Measurements from ENCODE around the gene ZNF200. TPM values are rescaled to one million over a fixed set of nuclear protein-coding genes. Genes with fewer than 3 reads are reported as not detected.

Gene ZNF200
- 10 to 100 TPM in 1 of 2 donors, 1 to 10 TPM in 1; 1.2 to 11.1 TPM for total RNA-seq

GRCh38 chr16:3234857-3235561, at the start of gene ZNF200:
TSS of gene ZNF200 (minus strand) at chr16:3235158. CDS start at chr16:3233755, 1,403 bp downstream.
- peaks cover 29% of the 10 kb centered on the region for H3K36me3 ChIP-seq
- peak within 1 kb of the TSS; percentile 93 for H3K4me3 ChIP-seq
- DNase-seq (ENCODE audit: low spot score) (peak; percentile 82), ATAC-seq (ENCODE audit: insufficient number of reproducible peaks, low FRiP score, low read depth) (peak; percentile 83)
- peak within 1 kb of the TSS; percentile 97 for H3K27ac ChIP-seq
- peaks cover 6 to 15% of the 10 kb centered on the region in 2 donors for H3K4me1 ChIP-seq (ENCODE audit: control insufficient read depth in 1 of 2, low read depth in 2 of 2)
- H3K9me3 ChIP-seq: no peaks in the 10 kb centered on the region
- H3K27me3 ChIP-seq (replicated peaks; ENCODE audit: insufficient read depth): no peaks in the 10 kb centered on the region
- no peak for TF ChIP-seq CTCF (IDR thresholded peaks at IDR 0.05)

- Histone ChIP-seq H3K27me3 (replicated peaks; ENCODE audit: insufficient read depth) (no peaks in the 10 kb centered on the region), H3K36me3 (peaks cover 20% of the 10 kb centered on the region), H3K4me3 (peak overlapping the region; percentile 84), H3K9me3 (peaks cover 12% of the 10 kb centered on the region), H3K27ac (peak overlapping the region; percentile 97 to 99), H3K4me1 (ENCODE audit: control insufficient read depth in 1 of 2, low read depth in 2 of 2) (peaks cover 14 to 28% of the 10 kb centered on the region in 2 donors)
- ATAC-seq (ENCODE audit: insufficient number of reproducible peaks, low FRiP score, low read depth) (no peak), DNase-seq (ENCODE audit: low spot score) (no peak)
- no peak for TF ChIP-seq CTCF (IDR thresholded peaks at IDR 0.05)
These were observed 48.8 kb upstream of the ZNF200 start for GRCh38 chr16:3283543-3284447.

GRCh38 chr16:3282730-3283542, 48.0 kb upstream of the ZNF200 start, which contains the start of gene ZNF263:
TSS of gene ZNF263 (plus strand) at chr16:3283491. CDS start at chr16:3283819, 328 bp downstream.
- DNase-seq (ENCODE audit: low spot score) (peak; percentile 91), ATAC-seq (ENCODE audit: insufficient number of reproducible peaks, low FRiP score, low read depth) (peak; percentile 100)
- H3K36me3 ChIP-seq: peaks cover 12% of the 10 kb centered on the region
- no peaks in the 10 kb centered on the region for H3K27me3 ChIP-seq (replicated peaks; ENCODE audit: insufficient read depth)
- TF ChIP-seq CTCF (IDR thresholded peaks at IDR 0.05): no peak
- peaks cover 3% of the 10 kb centered on the region for H3K9me3 ChIP-seq
- peaks cover 14 to 28% of the 10 kb centered on the region in 2 donors for H3K4me1 ChIP-seq (ENCODE audit: control insufficient read depth in 1 of 2, low read depth in 2 of 2)
- peak within 1 kb of the TSS; percentile 84 for H3K4me3 ChIP-seq
- H3K27ac ChIP-seq: peak within 1 kb of the TSS; percentile 97 to 99

- DNase-seq (ENCODE audit: low spot score): no peak
- H3K27me3 ChIP-seq (replicated peaks; ENCODE audit: insufficient read depth): no peaks in the 10 kb centered on the region
- H3K4me1 ChIP-seq (ENCODE audit: control insufficient read depth in 1 of 2, low read depth in 2 of 2): peaks cover 14 to 28% of the 10 kb centered on the region in 2 donors
- peak; percentile 10 for ATAC-seq (ENCODE audit: insufficient number of reproducible peaks, low FRiP score, low read depth)
- H3K4me3 ChIP-seq: peak overlapping the region; percentile 84
- peak overlapping the region; percentile 97 to 99 for H3K27ac ChIP-seq
- H3K36me3 ChIP-seq: peaks cover 12% of the 10 kb centered on the region
- no peaks in the 10 kb centered on the region for H3K9me3 ChIP-seq
- no peak for TF ChIP-seq CTCF (IDR thresholded peaks at IDR 0.05)
These were observed 47.3 kb upstream of the ZNF200 start for GRCh38 chr16:3282103-3282729.
